Frontal cortex (tissue), 4 donors: ENCODE measurements around the gene TENT4A. TPM values are rescaled to one million over a fixed set of nuclear protein-coding genes. Genes with fewer than 3 reads are reported as not detected.
"Not testable (repeated sequence)": the region's sequence is repeated elsewhere in the genome, so short reads cannot be mapped to it uniquely, and the experiment has no call there.

Experiments used
- DNase-seq, 2 donors: peaks; one replicate each; pipeline ENCODE4 v3.0.0; 2012; ENCODE audit warnings: low spot score in 2 of 2
- FAIRE-seq: peaks from 2 replicates; lab custom pipeline; 2012; peaks lifted over from hg19 to GRCh38; lab: Jason Lieb, UNC
- total RNA-seq: library from RNA; depleted of rRNA; stranded (reverse); fragments of >200 nt; gene quantifications from one replicate; pipeline ENCODE4 v1.2.3, GENCODE V29; 2014
- donor health status: control.
- donor health status: control.
- donor health status: control.

TENT4A gene
- total RNA-seq, 1 donor from 2014 or later, result 11.0 TPM

DNA sequence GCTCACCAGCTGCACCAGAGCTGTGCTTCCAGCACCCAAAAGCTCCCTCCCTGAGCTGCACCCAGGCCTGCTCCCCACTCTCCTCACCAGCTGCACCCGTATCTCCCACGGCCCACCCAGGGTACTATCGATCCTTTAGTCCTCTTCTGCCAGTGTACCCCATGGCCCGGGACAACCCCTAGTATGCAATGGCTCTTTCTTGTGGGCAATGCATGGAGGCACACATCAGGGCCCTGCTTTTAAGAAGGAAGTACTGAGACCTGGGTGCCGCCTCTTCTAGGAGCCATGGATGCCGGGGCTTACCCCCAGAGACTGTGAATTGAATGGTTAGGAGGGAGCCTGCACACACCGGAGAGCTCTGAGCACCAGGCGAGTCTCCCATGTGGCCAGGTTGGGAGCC is 49.5 kb downstream of the TENT4A start:
- no peak for DNase-seq
- no peak for FAIRE-seq

DNA sequence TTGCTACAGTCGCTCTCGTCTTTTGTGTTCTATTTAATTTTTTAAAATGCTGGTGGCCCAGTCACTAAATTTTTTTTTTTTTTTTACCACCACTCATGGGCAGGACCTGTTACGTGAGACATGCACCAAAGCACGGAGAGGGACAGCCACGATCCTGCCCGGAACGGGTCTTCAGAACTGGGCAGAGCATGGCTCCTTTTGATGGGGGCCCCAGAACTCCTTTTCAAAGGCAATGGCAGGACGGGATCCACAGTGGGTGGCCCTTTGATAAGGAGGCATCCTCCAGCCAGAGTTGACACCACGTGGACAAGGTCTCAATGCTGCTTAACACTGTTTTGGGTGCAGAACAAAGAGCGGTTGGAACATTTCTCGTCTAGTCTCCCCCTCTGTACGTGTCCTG is 50.0 kb downstream of the TENT4A start:
- DNase-seq (no peak), FAIRE-seq (no peak)

DNA sequence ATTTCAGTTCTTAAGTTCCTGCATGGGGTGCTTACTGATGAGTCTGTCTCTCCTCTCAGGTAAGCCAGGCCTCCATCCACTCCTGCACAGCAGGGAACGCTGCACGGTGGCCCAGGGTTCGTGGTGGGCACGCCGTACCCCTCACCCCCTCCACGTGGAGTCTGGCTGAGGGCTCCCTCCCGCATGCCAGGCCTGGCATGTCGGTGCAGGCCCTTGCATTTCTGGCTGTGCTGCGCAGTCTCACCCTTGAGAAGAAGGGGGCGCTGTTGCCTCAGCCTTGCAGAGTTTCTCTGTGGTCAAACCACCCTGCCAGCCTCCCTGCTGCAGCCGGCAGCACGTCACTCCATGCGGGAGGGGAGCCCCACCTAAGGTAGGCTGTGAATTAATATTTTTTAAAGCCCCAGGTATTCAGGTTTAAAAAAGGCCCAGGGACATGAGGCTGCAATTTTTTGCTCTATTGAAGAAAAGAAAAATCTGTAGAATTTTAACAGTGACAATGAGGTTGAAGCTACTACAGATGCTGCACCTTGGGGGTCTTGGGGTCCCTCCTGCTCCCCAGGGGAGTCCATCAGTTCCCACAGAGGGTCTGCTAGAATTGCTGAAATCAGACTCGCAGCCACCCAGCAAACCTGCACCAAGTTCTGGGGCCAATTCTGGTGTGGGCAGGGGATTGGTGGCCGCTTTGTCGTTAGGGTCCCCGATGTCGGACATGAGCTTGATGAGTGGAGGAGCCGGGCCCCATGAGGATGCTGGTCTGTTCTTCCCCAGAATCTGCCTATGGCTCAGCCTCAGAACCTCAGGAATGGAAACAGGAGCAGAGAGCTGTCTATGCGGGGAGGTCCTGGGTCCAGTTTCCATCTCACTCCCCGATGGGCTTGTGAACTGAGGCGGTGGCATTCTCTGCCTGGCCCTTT is 52.6 kb downstream of the TENT4A start:
- DNase-seq (peak; percentile 58 to 77), FAIRE-seq (no peak)

DNA sequence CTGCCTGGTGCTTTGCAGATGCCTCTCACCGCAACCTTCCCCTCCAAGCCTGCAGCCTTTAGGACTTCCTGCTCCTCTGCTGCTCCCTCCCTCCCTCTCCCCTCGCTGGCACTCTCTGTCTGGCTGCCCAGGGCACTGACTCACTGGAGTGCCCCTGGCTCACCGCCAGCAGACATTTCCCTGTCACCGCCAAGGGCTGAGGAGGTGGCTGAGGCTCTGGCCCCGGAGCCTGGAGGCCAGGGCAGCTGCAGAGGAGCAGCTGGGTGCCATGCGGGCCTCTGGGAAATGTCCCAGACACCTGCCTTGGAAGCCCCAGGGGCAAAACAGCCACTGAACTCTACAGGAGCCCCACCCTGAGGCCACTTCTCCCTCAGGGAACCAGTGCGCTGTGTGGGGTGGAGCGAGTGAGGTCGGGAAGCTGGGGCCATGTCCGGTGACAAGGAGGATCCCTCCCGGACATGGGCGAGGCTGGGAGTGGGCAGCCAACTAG is 53.4 kb downstream of the TENT4A start:
- DNase-seq, result peak in 1 of 2 donors; percentile 72
- no peak for FAIRE-seq

DNA sequence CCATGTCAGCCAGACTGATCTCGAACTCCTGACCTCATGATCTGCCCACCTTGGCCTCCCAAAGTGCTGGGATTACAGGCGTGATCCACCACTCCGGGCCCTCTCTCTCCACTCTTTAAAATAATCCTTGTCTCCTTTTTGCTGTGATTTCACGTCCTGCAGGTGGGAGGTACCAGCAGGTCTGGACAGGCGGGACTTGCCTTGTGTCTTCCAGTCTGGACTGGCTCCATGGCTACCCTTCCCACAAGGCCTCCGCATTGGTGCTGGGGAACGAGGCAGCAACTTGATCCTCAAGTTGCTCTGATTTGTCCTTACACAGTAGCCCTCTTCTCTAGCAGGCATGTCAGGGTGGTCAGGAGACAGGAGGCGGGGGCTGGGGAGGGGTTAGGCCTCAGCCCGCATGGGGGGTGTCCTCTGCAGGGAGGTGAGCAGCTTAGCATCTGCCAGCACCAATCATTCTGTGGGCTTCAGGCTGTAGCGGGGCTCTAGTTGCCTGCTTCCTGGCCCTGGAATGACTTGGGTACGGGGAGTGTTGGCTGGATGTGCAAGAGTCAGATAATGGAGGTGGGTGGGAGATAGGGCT is 54.3 kb downstream of the TENT4A start:
- no peak for FAIRE-seq
- DNase-seq, result no peak

DNA sequence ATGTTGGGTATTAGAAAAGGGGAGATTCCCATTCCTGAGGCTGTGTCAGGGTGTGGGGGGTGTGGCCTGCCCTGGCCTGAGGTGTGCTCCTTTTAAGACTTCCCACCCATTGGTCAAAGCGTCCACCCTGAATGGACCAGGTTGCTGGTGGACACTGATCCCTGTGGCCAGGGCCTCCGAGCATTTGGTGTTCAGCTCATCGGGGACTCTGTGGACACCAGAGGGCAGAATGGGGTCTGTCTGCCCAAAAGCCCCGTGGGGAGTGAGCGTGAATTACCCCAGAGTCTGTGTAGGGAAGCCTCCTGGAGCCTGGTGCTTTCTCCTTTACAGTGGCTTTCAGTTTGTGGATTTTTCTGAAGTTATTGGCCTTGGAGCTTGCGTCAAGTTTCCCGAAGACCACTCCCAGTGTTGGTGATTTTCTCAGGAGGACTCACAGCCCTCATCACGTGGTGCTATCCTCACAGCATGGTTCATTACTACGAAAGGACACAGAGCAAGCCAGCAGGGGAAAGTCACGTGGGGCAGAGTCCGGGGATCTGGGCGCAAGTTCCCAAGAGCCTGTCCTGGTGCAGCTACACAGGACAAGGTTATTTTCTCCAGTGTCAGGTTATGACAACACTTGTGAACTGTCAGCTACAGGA is 55.5 kb downstream of the TENT4A start:
- no peak for FAIRE-seq
- no peak for DNase-seq

DNA sequence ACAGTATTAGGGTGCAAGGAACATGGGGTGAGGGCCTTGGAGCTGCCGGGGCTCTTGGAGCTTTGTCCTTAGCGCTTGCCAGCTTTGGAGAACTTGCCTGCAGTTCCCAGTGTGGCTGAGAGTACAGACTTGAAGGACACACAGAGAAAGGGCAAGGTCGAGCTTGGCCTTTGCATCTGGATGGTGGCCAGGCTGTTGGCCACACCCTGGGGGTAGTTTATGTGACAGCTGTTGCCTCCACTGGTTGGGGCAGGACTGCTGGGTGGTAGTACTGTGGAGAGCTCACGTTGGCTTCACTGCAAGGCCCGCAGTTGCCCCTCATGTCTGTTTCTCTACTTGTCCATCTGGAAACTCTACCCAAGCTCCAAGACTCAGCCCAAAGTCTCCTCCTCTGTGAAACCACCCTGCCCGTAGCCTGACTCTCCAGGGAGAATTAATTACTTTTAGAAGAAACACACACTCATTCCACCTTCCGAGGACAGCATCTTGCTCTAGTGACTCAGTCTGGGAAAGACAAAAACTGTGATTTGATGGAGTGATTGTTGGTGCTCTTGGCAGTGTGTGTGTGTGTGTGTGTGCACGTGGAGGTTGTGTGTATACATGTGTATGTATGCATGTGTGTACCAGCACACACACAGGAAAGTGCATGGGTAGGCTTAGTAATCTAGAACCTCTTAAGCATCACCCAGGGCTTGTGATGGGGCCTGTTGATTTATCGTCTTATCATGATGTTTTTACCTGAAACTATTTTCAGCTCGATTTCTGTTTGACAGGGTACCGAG is 57.8 kb downstream of the TENT4A start:
- DNase-seq (no peak), FAIRE-seq (no peak)

DNA sequence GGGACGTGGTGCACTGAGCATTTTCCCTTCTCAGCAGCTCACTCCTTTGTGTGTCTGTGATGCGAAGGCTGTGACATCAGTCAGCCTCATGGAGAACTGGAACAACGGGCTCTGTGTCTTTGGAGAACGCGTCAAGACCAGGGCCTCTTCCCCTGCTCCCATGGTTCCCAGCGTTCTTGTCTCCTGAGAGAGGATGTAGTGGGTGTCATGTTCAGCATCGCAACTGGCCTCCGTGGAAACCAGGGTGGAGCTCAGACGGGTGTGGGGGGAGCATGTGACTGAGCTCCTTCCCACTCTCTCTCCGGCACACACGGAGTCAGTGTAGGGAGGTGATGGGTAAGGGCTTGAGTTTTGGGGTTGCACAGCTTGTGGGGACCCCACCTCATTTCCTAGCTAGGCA is 59.7 kb downstream of the TENT4A start:
- FAIRE-seq, result no peak
- peak in 1 of 2 donors; percentile 42 for DNase-seq

DNA sequence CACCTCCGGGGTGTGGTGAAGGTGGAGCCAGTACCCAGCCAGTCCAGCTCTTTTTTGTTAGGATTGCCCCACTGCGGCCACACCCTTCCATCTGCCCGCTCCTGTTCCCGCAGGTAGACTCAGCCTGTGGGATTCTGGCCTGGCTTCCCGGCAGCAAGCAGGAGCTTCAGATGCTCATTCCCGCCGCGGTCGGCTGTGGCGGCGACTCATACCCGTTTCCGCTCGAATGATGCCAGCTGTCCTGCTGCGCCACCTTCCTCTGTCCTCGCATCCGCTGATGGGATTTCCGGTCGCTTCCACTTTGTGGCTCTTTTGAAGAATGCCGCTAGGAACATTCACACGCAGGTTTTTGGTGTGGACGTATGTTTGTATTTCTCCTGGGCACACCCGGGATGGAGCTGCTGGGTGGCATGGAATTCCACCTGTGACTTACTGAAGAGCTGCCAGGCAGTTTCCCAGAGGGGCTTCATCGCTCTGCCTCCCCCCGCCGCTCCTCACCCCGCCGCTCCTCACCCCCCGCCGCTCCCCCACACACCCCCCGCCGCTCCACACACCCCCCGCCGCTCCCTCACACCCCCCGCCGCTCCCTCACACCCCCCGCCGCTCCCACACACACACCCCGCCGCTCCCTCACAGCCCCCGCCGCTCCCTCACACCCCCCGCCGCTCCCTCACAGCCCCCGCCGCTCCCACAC is 60.3 kb downstream of the TENT4A start:
- FAIRE-seq (no peak), DNase-seq (no peak)

DNA sequence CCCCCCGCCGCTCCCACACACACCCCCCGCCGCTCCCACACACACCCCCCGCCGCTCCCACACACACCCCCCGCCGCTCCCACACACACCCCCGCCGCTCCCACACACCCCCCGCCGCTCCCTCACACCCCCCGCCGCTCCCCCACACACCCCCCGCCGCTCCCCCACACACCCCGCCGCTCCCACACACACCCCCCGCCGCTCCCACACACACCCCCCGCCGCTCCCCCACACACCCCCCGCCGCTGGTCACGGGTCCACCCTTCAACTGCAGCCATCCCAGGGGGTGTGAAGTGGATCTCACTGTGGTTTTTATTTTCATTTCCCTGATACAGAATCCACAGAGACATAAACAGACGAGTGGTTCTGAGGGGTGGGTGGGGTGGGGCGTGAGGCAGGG is 61.0 kb downstream of the TENT4A start:
- FAIRE-seq, DNase-seq: not testable (repeated sequence)

DNA sequence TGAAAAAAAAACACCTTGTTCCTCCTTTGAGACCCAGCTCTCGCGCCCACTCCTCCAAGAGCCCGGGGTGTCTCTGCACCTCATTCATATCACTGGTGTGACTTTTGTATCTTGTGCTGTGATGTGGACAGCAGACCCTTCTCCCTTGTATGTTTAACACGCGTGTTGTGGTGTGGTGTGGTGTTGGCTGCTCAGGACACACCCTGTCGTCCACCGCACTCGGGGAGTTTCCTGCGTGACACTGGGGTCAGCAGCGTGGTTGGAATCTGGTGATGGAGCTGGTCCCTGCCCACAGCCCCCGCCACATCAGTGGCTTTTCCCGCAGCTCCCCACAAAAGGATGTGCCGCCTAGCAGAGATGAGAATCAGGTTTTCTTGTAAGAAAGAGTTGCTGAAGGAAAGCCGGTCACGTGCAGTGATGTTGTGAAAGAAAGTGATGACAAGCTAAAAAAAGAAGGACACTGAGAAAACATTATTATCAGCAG is 61.5 kb downstream of the TENT4A start:
- DNase-seq (no peak), FAIRE-seq (no peak)

DNA sequence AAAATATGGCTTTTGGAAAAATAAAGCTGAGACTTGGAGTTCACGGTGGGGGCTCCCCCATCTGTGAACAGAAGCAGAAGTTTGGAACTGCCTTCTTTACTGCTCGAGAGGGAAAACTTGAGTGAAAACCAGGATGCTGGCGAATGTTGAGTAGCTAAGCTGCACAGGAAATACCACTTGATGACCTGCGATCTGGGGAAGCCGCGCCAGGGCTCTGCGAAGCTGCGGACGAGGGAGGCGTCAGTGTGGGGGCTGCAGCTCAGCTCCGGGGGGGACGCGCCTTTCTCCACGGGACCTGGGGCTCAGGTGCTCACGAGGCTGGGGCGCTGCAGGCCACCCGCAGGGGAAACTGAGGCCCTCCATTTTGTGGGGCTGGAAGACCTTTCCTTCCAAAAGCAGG is 62.3 kb downstream of the TENT4A start:
- DNase-seq (no peak), FAIRE-seq (no peak)

DNA sequence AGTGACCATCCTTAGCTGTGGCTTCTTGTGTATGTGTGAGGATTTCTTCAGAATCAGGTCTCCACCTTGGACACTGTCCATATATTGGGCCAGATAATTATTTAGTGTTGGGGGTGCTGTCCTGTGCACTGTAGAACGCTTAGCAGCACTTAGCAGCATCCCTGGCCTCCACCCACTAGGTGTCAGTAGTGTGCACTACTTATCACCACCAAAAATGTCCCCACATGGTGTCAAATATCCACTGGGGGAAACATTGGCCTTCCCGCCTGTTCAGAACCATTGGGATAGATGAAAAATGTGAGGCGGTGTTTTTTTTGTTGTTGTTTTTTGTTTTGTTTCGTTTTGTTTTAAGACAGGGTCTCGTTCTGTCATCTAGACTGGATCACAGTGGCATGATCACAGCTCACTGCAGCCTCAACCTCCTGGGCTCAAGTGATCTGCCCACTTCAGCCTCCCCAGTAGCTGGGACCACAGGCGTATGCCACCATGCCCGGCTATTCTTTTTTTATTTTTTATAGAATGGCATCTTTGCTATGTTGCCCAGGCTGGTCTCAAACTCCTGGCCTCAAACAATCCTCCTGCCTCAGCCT is 67.7 kb downstream of the TENT4A start:
- FAIRE-seq (no peak), DNase-seq (no peak)

DNA sequence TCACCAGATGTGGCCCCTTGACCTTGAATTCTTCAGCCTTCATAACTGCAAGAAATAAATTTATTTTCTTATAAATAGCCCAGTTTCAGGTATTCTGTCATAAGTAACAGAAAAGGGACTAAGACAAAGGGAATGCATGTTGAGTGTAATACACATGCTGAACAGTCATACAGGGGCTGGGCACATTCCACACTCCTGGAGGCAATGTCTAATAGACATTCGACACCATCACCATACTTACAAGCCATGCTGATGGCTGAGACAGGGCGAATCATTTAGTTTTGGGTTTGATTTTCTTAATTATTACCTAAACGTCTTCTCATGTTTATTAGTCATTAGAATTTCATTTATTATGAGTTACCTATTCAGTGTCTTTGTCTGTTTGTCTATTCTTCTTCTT is 68.5 kb downstream of the TENT4A start:
- DNase-seq, result no peak
- FAIRE-seq, result no peak

DNA sequence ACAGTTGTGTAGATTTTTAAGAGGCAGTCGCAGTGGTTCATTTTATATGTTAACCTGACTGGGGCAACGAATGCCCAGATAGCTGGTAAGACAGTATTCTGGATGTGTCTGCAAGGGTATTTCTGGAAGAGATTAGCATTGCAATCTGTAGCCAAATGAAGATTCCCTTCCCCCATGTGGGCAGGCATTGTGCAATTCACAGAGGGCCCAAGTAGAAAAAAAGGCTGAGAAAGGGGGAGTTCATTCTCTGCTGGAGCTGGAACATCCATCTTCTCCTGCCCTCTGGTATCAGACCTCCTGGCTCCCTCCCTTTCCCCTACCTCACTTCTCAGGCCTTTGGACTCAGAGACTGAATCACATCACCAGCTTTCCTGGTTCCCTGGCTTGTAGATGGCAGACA is 70.6 kb downstream of the TENT4A start:
- FAIRE-seq, result no peak

DNA sequence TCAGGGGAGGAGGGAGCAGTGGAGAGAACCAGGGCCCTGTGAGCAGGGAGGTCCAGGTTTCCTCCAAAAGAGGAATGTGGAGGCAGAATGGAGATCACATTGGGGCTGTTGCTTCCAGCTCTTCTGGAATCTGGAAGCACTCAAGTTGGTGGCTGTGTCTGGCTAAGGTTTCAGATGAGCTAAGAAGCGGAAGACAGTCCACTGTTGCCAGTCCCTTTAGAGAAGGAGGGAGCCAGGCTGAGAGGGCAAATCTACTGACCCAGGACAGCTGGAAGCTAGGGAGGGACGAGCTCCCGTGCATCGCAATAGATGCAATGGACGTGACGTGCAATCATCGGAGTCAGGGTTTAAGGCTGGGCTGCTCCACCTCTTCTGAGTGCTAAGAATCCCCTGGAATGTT is 71.2 kb downstream of the TENT4A start:
- DNase-seq, result no peak
- FAIRE-seq, result no peak

More for the DNA sequence above, 70.6 kb downstream of the TENT4A start:
- DNase-seq, result no peak

DNA sequence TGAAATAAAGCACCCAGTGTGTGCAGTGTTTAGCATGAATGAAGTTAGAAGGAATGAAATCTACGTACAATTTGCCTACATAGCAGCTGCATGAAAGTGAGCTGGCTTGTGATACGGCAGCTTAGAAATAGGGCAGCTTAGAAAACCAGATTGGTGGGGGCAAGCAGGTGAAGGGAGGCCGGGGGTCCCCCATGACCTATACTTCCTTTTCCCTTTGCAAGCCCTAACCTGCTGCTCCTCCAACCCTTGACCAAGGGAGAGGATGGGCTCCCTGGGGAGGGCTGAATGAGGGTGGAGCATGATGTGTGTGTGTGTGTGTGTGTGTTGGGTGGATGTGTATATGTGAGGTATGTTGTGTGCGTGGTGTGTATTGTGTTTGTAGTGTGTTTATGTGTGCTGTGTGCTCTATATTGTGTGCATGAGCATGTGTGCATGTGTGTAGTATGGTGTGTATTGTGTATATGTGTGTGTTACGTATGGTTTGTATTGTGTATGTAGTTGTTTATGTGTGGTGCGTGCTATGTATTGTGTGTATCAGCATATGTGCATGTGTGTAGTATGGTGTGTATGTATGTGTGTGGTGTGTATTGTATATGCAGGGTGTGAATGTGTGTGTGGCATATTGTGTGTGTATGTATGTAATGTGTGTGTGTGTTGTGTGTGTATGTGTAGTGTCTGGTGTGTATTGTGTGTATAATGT is 72.1 kb downstream of the TENT4A start:
- DNase-seq (no peak), FAIRE-seq (no peak)

DNA sequence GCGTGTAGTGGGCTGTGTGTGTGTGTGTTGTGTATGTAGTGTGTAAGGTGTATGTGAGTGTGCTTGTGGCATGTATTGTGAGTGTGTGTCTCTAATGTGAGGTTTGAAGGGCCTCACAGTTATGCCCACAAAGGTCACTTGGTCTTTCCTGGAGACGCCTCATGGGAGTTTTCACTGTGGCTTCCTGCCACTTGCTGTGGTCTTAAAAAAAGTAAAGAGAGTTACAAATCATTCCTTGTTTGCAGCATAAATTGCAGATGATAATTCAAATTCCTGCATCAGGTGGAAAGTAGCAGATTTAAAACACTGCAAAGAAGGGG is 72.6 kb downstream of the TENT4A start:
- DNase-seq (no peak), FAIRE-seq (no peak)
